GM12891 (cell line): ENCODE measurements around the gene KLF3.

ENCODE experiments used
- PAX5 ChIP-seq: IDR thresholded peaks from 2 replicates; pipeline ENCODE4 v1.6.1; 2011; ENCODE audit warnings: low read length, moderate library complexity, mild to moderate bottlenecking; ENCODE audit not compliant: insufficient read depth, severe bottlenecking
- POLR2A ChIP-seq: IDR thresholded peaks from 2 replicates; pipeline ENCODE4 v1.6.1; 2011; ENCODE audit warnings: low read depth, low read length, control low read depth
- POLR2AphosphoS5 ChIP-seq: IDR thresholded peaks from 2 replicates; pipeline ENCODE4 v1.6.1; 2011; ENCODE audit warnings: low read depth, low read length, control low read depth
- POU2F2 ChIP-seq: IDR thresholded peaks from 2 replicates; pipeline ENCODE4 v1.6.1; 2011; ENCODE audit warnings: low read depth, mild to moderate bottlenecking, control low read depth, low read length, moderate library complexity
- TAF1 ChIP-seq: IDR thresholded peaks from 2 replicates; pipeline ENCODE4 v1.6.1; 2011; ENCODE audit warnings: low read depth, low read length, control low read depth

- TF ChIP-seq POLR2A (no peak), TAF1 (no peak), POLR2AphosphoS5 (no peak), PAX5 (no peak), POU2F2 (no peak)
These were observed 38.5 kb upstream of the KLF3 start for GRCh38 chr4:38625508-38625907.
